K562 (cell line): Measurements from ENCODE around the gene EFCAB12. TPM values are rescaled to one million over a fixed set of nuclear protein-coding genes. Genes with fewer than 3 reads are reported as not detected.

Source experiments
- ATAC-seq: fragments of 200-7000 bp; cut with Tn5 transposase; 3 replicates; pipeline ENCODE4 v1.9.1; 2020; ENCODE audit warnings: moderate library complexity
- BruUV-seq: library from RNA; stranded (reverse); fragments of 400-500 nt; replicated peaks from 2 replicates; lab custom pipeline; 2021; lab: Mats Ljungman, UMichigan
- CTCF ChIA-PET: fragments of 300-600 bp; formaldehyde crosslinking; extraction: SDS; loops from one replicate; lab custom pipeline; 2021; ENCODE audit warnings: low intra/inter-chr PET ratio; lab: Yijun Ruan, JAX
- POLR2A ChIA-PET: fragments of 300-600, 350-650 bp; sonication (Branson Sonifier 250); formaldehyde crosslinking; extraction: SDS; loops from one replicate; lab custom pipeline; 2021; ENCODE audit warnings: antibody characterized with exemption, inconsistent platforms; lab: Yijun Ruan, JAX
- DNase-seq, 4 experiments: peaks; one replicate each; pipeline versions ENCODE4 v3.0.0 to v3.0.0-alpha.2; 2011 to 2018; ENCODE audit warnings: low spot score in 3 of 4, mixed read lengths in 3 of 4; ENCODE audit errors: extremely low read depth in 1 of 4
- FAIRE-seq: peaks from 2 replicates; lab custom pipeline; 2011; peaks lifted over from hg19 to GRCh38; lab: Jason Lieb, UNC
- H2AFZ ChIP-seq: 2 replicates; pipeline ENCODE4 v1.6.0; 2011; ENCODE audit warnings: low read depth, low read length, control low read depth, inconsistent platforms
- H3K27ac ChIP-seq: fragments of 200-600 bp; 3 replicates; pipeline ENCODE4 v1.8.0; 2011; ENCODE audit warnings: low read depth, mild to moderate bottlenecking, control low read depth, inconsistent platforms, low read length, moderate library complexity, mixed read lengths; ENCODE audit errors: extremely low read depth
- H3K27me3 ChIP-seq, 2 experiments: fragments of 300-600 bp in 1 of 2; 2 replicates in 1 of 2; 3 replicates in 1 of 2; pipeline versions ENCODE4 v1.6.0 to v1.8.0; 2011; ENCODE audit warnings: inconsistent platforms in 2 of 2, low read length in 2 of 2, mild to moderate bottlenecking in 1 of 2, mixed read lengths in 1 of 2, moderate library complexity in 1 of 2; ENCODE audit not compliant: control insufficient read depth in 2 of 2, insufficient read depth in 2 of 2
- H3K36me3 ChIP-seq: fragments of 300-600 bp; 3 replicates; pipeline ENCODE4 v1.8.0; 2011; ENCODE audit warnings: mild to moderate bottlenecking, low read length, inconsistent platforms; ENCODE audit not compliant: control insufficient read depth, insufficient read depth
- H3K4me1 ChIP-seq, 2 experiments: fragments of 200-600 bp in 1 of 2; replicated peaks in 1 of 2; 2 replicates in 1 of 2; 3 replicates in 1 of 2; pipeline versions ENCODE4 v1.5.1 to v1.8.0; 2011; ENCODE audit warnings: inconsistent platforms in 2 of 2, low read length in 2 of 2, mild to moderate bottlenecking in 1 of 2, mixed read lengths in 1 of 2, moderate library complexity in 1 of 2; ENCODE audit not compliant: control insufficient read depth in 2 of 2, insufficient read depth in 2 of 2
- H3K4me2 ChIP-seq: 2 replicates; pipeline ENCODE4 v1.6.1; 2011; ENCODE audit warnings: low read length, control low read depth, inconsistent platforms, mixed read lengths; ENCODE audit not compliant: insufficient read depth
- H3K4me3 ChIP-seq: fragments of 200-600 bp; sonication (generic), shearing (Covaris generic); 2 replicates; pipeline ENCODE4 v1.5.1; 2016; ENCODE audit warnings: control low read depth, inconsistent platforms
- H3K79me2 ChIP-seq: fragments of 200-600 bp; 3 replicates; pipeline ENCODE4 v1.8.0; 2011; ENCODE audit warnings: low read length, inconsistent platforms; ENCODE audit not compliant: control insufficient read depth, insufficient read depth
- H3K9ac ChIP-seq, 2 experiments: 2 replicates each; pipeline versions ENCODE4 v1.6.0 to v1.6.1; 2011; ENCODE audit warnings: low read depth in 2 of 2, low read length in 2 of 2, control low read depth in 1 of 2, inconsistent platforms in 1 of 2, mild to moderate bottlenecking in 1 of 2, mixed read lengths in 1 of 2; ENCODE audit not compliant: insufficient read depth in 1 of 2
- H3K9me1 ChIP-seq: one replicate; pipeline ENCODE4 v1.6.0; 2011; ENCODE audit warnings: inconsistent platforms, mild to moderate bottlenecking, low read length, moderate library complexity; ENCODE audit not compliant: control insufficient read depth, insufficient read depth
- H3K9me3 ChIP-seq: replicated peaks from 2 replicates; pipeline ENCODE4 v1.5.1; 2011; ENCODE audit warnings: low read depth, low read length, inconsistent platforms; ENCODE audit not compliant: control insufficient read depth, insufficient read depth
- H4K20me1 ChIP-seq: replicated peaks from 2 replicates; pipeline ENCODE4 v1.6.1; 2011; ENCODE audit warnings: low read length, inconsistent platforms, mixed read lengths; ENCODE audit not compliant: control insufficient read depth, insufficient read depth
- ATF4 ChIP-seq: fragments of 450-650 bp; formaldehyde crosslinking; IDR thresholded peaks from 2 replicates; pipeline ENCODE4 v1.4.0; 2022; ENCODE audit warnings: mild to moderate bottlenecking, moderate library complexity
- DDX20 ChIP-seq: fragments of 450-650 bp; IDR thresholded peaks from 2 replicates; pipeline ENCODE4 v1.6.1; 2016; ENCODE audit warnings: missing genetic modification characterization, low read depth, mild to moderate bottlenecking, missing compliant biosample characterization, moderate library complexity
- EP400 ChIP-seq: fragments of 450-650 bp; IDR thresholded peaks from 2 replicates; pipeline ENCODE4 v1.6.1; 2017; ENCODE audit warnings: antibody characterized with exemption, mild to moderate bottlenecking, moderate library complexity
- EZH2 ChIP-seq: IDR thresholded peaks from 2 replicates; pipeline ENCODE4 v1.6.1; 2012; ENCODE audit warnings: low read depth, mild to moderate bottlenecking, inconsistent platforms, low read length, borderline replicate concordance
- FOXP1 ChIP-seq: sonication (generic); formaldehyde crosslinking; IDR thresholded peaks from 2 replicates; pipeline ENCODE4 v1.8.0; 2022; ENCODE audit warnings: mild to moderate bottlenecking, missing genetic modification reagents
- GMEB1 ChIP-seq: fragments of 250-450 bp; sonication (Bioruptor Pico); IDR thresholded peaks from 2 replicates; pipeline ENCODE4 v1.4.0; 2020; ENCODE audit warnings: mild to moderate bottlenecking
- KDM1A ChIP-seq, 2 experiments: fragments of 450-650 bp; IDR thresholded peaks; 2 replicates each; pipeline ENCODE4 v1.6.1; 2016; ENCODE audit warnings: mild to moderate bottlenecking in 2 of 2
- MLLT1 ChIP-seq, 2 experiments: fragments of 450-650 bp; IDR thresholded peaks; 2 replicates each; pipeline ENCODE4 v1.6.1; 2016
- NELFE ChIP-seq: IDR thresholded peaks from 2 replicates; pipeline ENCODE4 v1.6.1; 2011; ENCODE audit warnings: mild to moderate bottlenecking; ENCODE audit not compliant: insufficient read depth, insufficient read length
- PKNOX1 ChIP-seq: fragments of 450-650 bp; IDR thresholded peaks from 2 replicates; pipeline ENCODE4 v1.6.1; 2016
- PML ChIP-seq: IDR thresholded peaks from 2 replicates; pipeline ENCODE4 v1.6.1; 2012; ENCODE audit warnings: low read length, inconsistent platforms
- PYGO2 ChIP-seq: fragments of 450-650 bp; IDR thresholded peaks from 2 replicates; pipeline ENCODE4 v1.6.1; 2016; ENCODE audit warnings: mild to moderate bottlenecking, missing genetic modification characterization, moderate library complexity, missing compliant biosample characterization
- SMARCE1 ChIP-seq: fragments of 450-650 bp; IDR thresholded peaks from 2 replicates; pipeline ENCODE4 v1.7.1; 2016; ENCODE audit warnings: mild to moderate bottlenecking
- ZBTB26 ChIP-seq: fragments of 450-650 bp; formaldehyde crosslinking; IDR thresholded peaks from 2 replicates; pipeline ENCODE4 v1.4.0; 2022; ENCODE audit warnings: missing genetic modification characterization
- ZNF589 ChIP-seq: fragments of 200-800 bp; sonication (Bioruptor generic); IDR thresholded peaks from 2 replicates; pipeline ENCODE4 v1.6.1; 2016; ENCODE audit warnings: low read depth, missing genetic modification characterization, missing compliant biosample characterization
- WGBS: fragments of 100-300 bp; shearing (Covaris generic); methylation state at CpG from one replicate; pipeline ENCODE4 v1.1.6; 2016; ENCODE audit warnings: low coverage, mixed read lengths; ENCODE audit not compliant: insufficient coverage; ENCODE audit errors: missing lambda C conversion rate; 5-methylcytosine and 5-hydroxymethylcytosine counted together
- in situ Hi-C: fragments of 300-500 bp; cut with MboI; formaldehyde crosslinking; loops from 4 replicates; pipeline ENCODE4 v1.15.0; 2018; ENCODE audit warnings: inconsistent platforms, mixed read lengths
- intact Hi-C: fragments of 100-400 bp; cut with micrococcal nuclease; formaldehyde crosslinking; loops from 2 replicates; pipeline ENCODE4 v1.14.2; 2022
- polyA plus RNA-seq, 8 experiments: library from polyadenylated mRNA; depleted of rRNA in 4 of 8; stranded (reverse) in 5 of 8; unstranded in 3 of 8; fragments of >200 nt; fragmentation: Nextera tagmentation in 2 of 8; fragmentation: Illumina TruSeq in 1 of 8; extraction: Ambion mirVana in 2 of 8; extraction: Trizol in 1 of 8; gene quantifications; 2 replicates each; pipeline versions ENCODE4 v1.2.1 to v1.2.3, GENCODE V29; 2011 to 2014; ENCODE audit warnings: inconsistent platforms in 1 of 8, missing spikeins in 1 of 8
- total RNA-seq, 7 experiments: library from RNA; depleted of rRNA in 6 of 7; stranded (reverse); fragments of >200 nt in 6 of 7; fragmentation: Illumina TruSeq in 2 of 7; extraction: Trizol in 2 of 7; gene quantifications; 2 replicates each; pipeline versions ENCODE4 v1.2.1 to v1.2.3, GENCODE V29; 2011 to 2021; ENCODE audit warnings: low replicate concordance in 1 of 7

Gene EFCAB12
- total and polyA plus RNA-seq, 9 of the 15 experiments (the other 6 are each of a cell fraction or from before 2014, with no cell fraction given), result 0.08 to 0.95 (median 0.56) TPM; not detected in 1

- TF ChIP-seq DDX20, result no peak
These were observed 45.3 kb upstream of the EFCAB12 start (continued) for GRCh38 chr3:129473769-129474152.

GRCh38 chr3:129473067-129473768, 44.8 kb upstream of the EFCAB12 start:
- in situ Hi-C loops, result no loop called here
- no peak overlapping the region for H2AFZ ChIP-seq
- no peak for DNase-seq
- no peaks in the 10 kb centered on the region for H3K9me3 ChIP-seq
- TF ChIP-seq KDM1A (IDR thresholded peaks at IDR 0.05), result no peak
- no peak for TF ChIP-seq ATF4
- no peak for TF ChIP-seq ZBTB26 (CRISPR knock-in tag)
- TF ChIP-seq GMEB1 (CRISPR knock-in tag), result no peak
- no peak for TF ChIP-seq NELFE
- no peak for TF ChIP-seq EZH2
- TF ChIP-seq MLLT1 (IDR thresholded peaks at IDR 0.05), result no peak
- TF ChIP-seq PML, result no peak
- TF ChIP-seq FOXP1 (CRISPR knock-in tag), result no peak
- TF ChIP-seq PKNOX1, result no peak
- TF ChIP-seq SMARCE1, result no peak
- no peak for TF ChIP-seq ZNF589 (CRISPR knock-in tag)
- no peak for TF ChIP-seq PYGO2 (tag)
- no peak for TF ChIP-seq EP400
- TF ChIP-seq, all 486 proteins: peak for 0
- Histone ChIP-seq H3K4me1 (peaks cover 0 to 13% of the 10 kb centered on the region in 2 experiments; a peak in 3 of 5 replicates), H3K36me3 (peaks cover 20% of the 10 kb centered on the region; the same call in 2 of the 3 replicates), H3K4me2 (no peak overlapping the region), H3K27me3 (no peaks in the 10 kb centered on the region), H3K9me1 (no peaks in the 10 kb centered on the region), H4K20me1 (no peaks in the 10 kb centered on the region), H3K4me3 (no peak overlapping the region), H3K79me2 (no peaks in the 10 kb centered on the region), H3K27ac (no peak overlapping the region), H3K9ac (no peak overlapping the region)
- FAIRE-seq (no peak), ATAC-seq (no peak)
- 28% methylated on average over 3 of the region's 4 CpGs for WGBS
- intact Hi-C loops, result no loop called here
- POLR2A ChIA-PET, result interaction anchor here (0.7 to 2.4 kb wide), 2 partner anchors 8 to 11 kb away, joined by 4 to 7 read pairs; no protein-coding TSS in a partner anchor
- no TSS peak for BruUV-seq
- CTCF ChIA-PET, result no interaction called here
